Peyer's patch (tissue), 4 donors: Measurements from ENCODE around the gene C22orf42. TPM values are rescaled to one million over a fixed set of nuclear protein-coding genes. Genes with fewer than 3 reads are reported as not detected.

Experiments
- DNase-seq, 3 donors: peaks; one replicate each; pipeline ENCODE4 v3.0.0-alpha.2; 2017 to 2019
- H3K27ac ChIP-seq, 4 donors: fragments of 200-600 bp; sonication (generic); one replicate each; pipeline ENCODE4 v1.5.1; 2016 to 2019
- H3K27me3 ChIP-seq, 2 donors: fragments of 200-600 bp; sonication (generic); one replicate each; pipeline ENCODE4 v1.5.1; 2019
- H3K36me3 ChIP-seq, 3 donors: fragments of 200-600 bp; sonication (generic); one replicate each; pipeline ENCODE4 v1.5.1; 2016 to 2019
- H3K4me1 ChIP-seq, 4 donors: fragments of 200-600 bp; sonication (generic); one replicate each; pipeline ENCODE4 v1.5.1; 2016 to 2019
- H3K4me3 ChIP-seq, 4 donors: fragments of 200-600 bp; sonication (generic); 1 replicate in 3 of 4; 2 replicates in 1 of 4; pipeline ENCODE4 v1.5.1; 2016 to 2019; ENCODE audit warnings: mild to moderate bottlenecking in 1 of 4
- H3K9me3 ChIP-seq, 4 donors: fragments of 200-600 bp; sonication (generic); one replicate each; pipeline ENCODE4 v1.5.1; 2016 to 2019; ENCODE audit warnings: mild to moderate bottlenecking in 1 of 4
- CTCF ChIP-seq, 6 experiments: fragments of 450-650 bp in 4 of 6; fragments of 200-600 bp in 2 of 6; sonication (generic) in 1 of 6; IDR thresholded peaks; one replicate each; pipeline ENCODE4 v1.5.1; 2017 to 2019; ENCODE audit warnings: antibody characterized with exemption in 6 of 6, mild to moderate bottlenecking in 3 of 6, moderate library complexity in 1 of 6
- POLR2A ChIP-seq, 2 donors: fragments of 450-650 bp; IDR thresholded peaks; one replicate each; pipeline ENCODE4 v1.5.1; 2017; ENCODE audit warnings: antibody characterized with exemption in 2 of 2, mild to moderate bottlenecking in 2 of 2, moderate library complexity in 2 of 2
- total RNA-seq, 4 donors: library from RNA; depleted of rRNA; stranded (reverse); fragments of >200 nt; gene quantifications; one replicate each; pipeline ENCODE4 v1.1.0, GENCODE V29; 2016

C22orf42 gene
- total RNA-seq, 4 donors from 2014 or later: not detected

- Histone ChIP-seq H3K36me3 (no peaks in the 10 kb centered on the region), H3K9me3 (no peaks in the 10 kb centered on the region), H3K4me3 (peak within 1 kb of the TSS in 3 of 4 donors; percentile 20 to 44 (median 41)), H3K27ac (no peak within 1 kb of the TSS), H3K4me1 (peaks cover 0 to 23% (median 3%) of the 10 kb centered on the region in 4 donors), H3K27me3 (no peaks in the 10 kb centered on the region)
- TF ChIP-seq POLR2A (IDR thresholded peaks at IDR 0.05) (no peak), CTCF (IDR thresholded peaks at IDR 0.05) (peak in 2 of 6 experiments; percentile 3 to 7)
- peak in 2 of 3 donors; percentile 64 to 68 for DNase-seq
These were observed 46.0 kb upstream of the C22orf42 start, which contains the start of gene RFPL2 for GRCh38 chr22:32204856-32205722. RFPL2 (minus strand) TSS chr22:32205073; CDS start chr22:32202451, 2,622 bp downstream.

- Histone ChIP-seq H3K27ac (no peak overlapping the region), H3K36me3 (no peaks in the 10 kb centered on the region), H3K4me3 (peak overlapping the region in 3 of 4 donors; percentile 20 to 44 (median 41)), H3K27me3 (no peaks in the 10 kb centered on the region), H3K4me1 (peaks cover 0 to 23% (median 3%) of the 10 kb centered on the region in 4 donors), H3K9me3 (no peaks in the 10 kb centered on the region)
- no peak for TF ChIP-seq POLR2A (IDR thresholded peaks at IDR 0.05)
- TF ChIP-seq CTCF (IDR thresholded peaks at IDR 0.05): no peak
- DNase-seq: no peak
These were observed 45.1 kb upstream of the C22orf42 start for GRCh38 chr22:32204040-32204855.

GRCh38 chr22:32203181-32204039, 44.3 kb upstream of the C22orf42 start:
- no peak for DNase-seq
- H3K9me3 ChIP-seq: no peaks in the 10 kb centered on the region
- H3K4me3 ChIP-seq: peak overlapping the region in 3 of 4 donors; percentile 32 to 44 (median 41)
- H3K4me1 ChIP-seq: peaks cover 0 to 23% (median 3%) of the 10 kb centered on the region in 4 donors
- no peaks in the 10 kb centered on the region for H3K36me3 ChIP-seq
- H3K27me3 ChIP-seq: no peaks in the 10 kb centered on the region
- no peak for TF ChIP-seq CTCF (IDR thresholded peaks at IDR 0.05)
- no peak for TF ChIP-seq POLR2A (IDR thresholded peaks at IDR 0.05)
- no peak overlapping the region for H3K27ac ChIP-seq

GRCh38 chr22:32202539-32203180, 43.6 kb upstream of the C22orf42 start:
- TF ChIP-seq POLR2A (IDR thresholded peaks at IDR 0.05) (no peak), CTCF (IDR thresholded peaks at IDR 0.05) (peak in 5 of 6 experiments; percentile 17 to 89 (median 85))
- no peaks in the 10 kb centered on the region for H3K36me3 ChIP-seq
- H3K4me1 ChIP-seq: peaks cover 0 to 23% (median 3%) of the 10 kb centered on the region in 4 donors
- H3K9me3 ChIP-seq: no peaks in the 10 kb centered on the region
- no peak overlapping the region for H3K27ac ChIP-seq
- peak in 2 of 3 donors; percentile 77 to 83 for DNase-seq
- H3K4me3 ChIP-seq: peak overlapping the region in 3 of 4 donors; percentile 32 to 44 (median 41)
- no peaks in the 10 kb centered on the region for H3K27me3 ChIP-seq
